ENCODE measurements around the gene PPP2R3B. TPM values are rescaled to one million over a fixed set of nuclear protein-coding genes. Genes with fewer than 3 reads are reported as not detected.

Gene PPP2R3B
- total and polyA plus RNA-seq, 2 of the 13 experiments (the other 11 are each of a cell fraction or from before 2014, with no cell fraction given) = 17.0 to 21.4 TPM

GRCh38 chrX:363621-364375 lies 22.9 kb downstream of the PPP2R3B start:
- CTCF ChIA-PET (ENCODE audit: low intra/inter-chr PET ratio, low total read pairs) = no interaction called here
- ATAC-seq = no peak
- no peaks in the 10 kb centered on the region for H3K79me2 ChIP-seq (ENCODE audit: insufficient read depth, low read length)

GRCh38 chrX:362937-363620 lies 23.6 kb downstream of the PPP2R3B start:
- no peak; the same call in 1 of the 3 replicates for ATAC-seq
- WGBS (ENCODE audit: low lambda C conversion rate) = 72% methylated on average over 37 of the region's 38 CpGs
- Histone ChIP-seq H4K20me1 (ENCODE audit: insufficient read depth, low read length) (0 out of 2 replicates have a peak, but pooled peaks cover 2% of the 10 kb centered on the region), H3K36me3 (replicated peaks in 1 of 2; ENCODE audit: control insufficient read depth in 1 of 2, insufficient read depth in 2 of 2, low read length in 2 of 2) (peaks cover 2 to 10% of the 10 kb centered on the region in 2 experiments; a peak in 1 of 5 replicates), H3K27ac (ENCODE audit: extremely low read length, insufficient read depth, low read length) (no peak overlapping the region), H2AFZ (ENCODE audit: low read length) (no peak overlapping the region), H3K27me3 (ENCODE audit: control insufficient read depth in 1 of 2, insufficient read depth in 2 of 2, low read length in 2 of 2) (no peaks in the 10 kb centered on the region), H3K4me3 (replicated peaks in 1 of 3; ENCODE audit: insufficient read depth in 1 of 3, low read depth in 2 of 3, low read length in 3 of 3) (no peak overlapping the region), H3K79me2 (ENCODE audit: insufficient read depth, low read length) (no peaks in the 10 kb centered on the region), H3K9ac (ENCODE audit: insufficient read depth, low read depth, low read length) (no peak overlapping the region), H3K4me1 (ENCODE audit: insufficient read depth, low read length) (no peaks in the 10 kb centered on the region), H3K9me3 (ENCODE audit: low read length) (no peaks in the 10 kb centered on the region), H3K4me2 (ENCODE audit: low read depth, low read length) (no peak overlapping the region)
- in situ Hi-C loops (cut with HindIII; ENCODE audit: extremely low pct_ligation_motif_present, low pct_unique_long_range_greater_than_20kb) = no loop called here
- no peak for FAIRE-seq
- intact Hi-C loops (cut with micrococcal nuclease; ENCODE audit: unreplicated experiment) = no loop called here
- no peak for DNase-seq (ENCODE audit: low spot score)
- BruUV-seq (replicated peaks) = no TSS peak
- CTCF ChIA-PET (ENCODE audit: low intra/inter-chr PET ratio, low total read pairs) = no interaction called here
- POLR2A ChIA-PET = no interaction called here
- no peak for TF ChIP-seq KLF9 (CRISPR knock-in tag; IDR thresholded peaks at IDR 0.05; ENCODE audit: low read depth)
- no peak for TF ChIP-seq ZBTB8A (CRISPR knock-in tag; IDR thresholded peaks at IDR 0.05; ENCODE audit: borderline replicate concordance, low read depth)
- no peak for TF ChIP-seq ZNF333 (CRISPR knock-in tag; IDR thresholded peaks at IDR 0.05; ENCODE audit: borderline replicate concordance)
- no peak for TF ChIP-seq EEA1 (CRISPR knock-in tag; IDR thresholded peaks at IDR 0.05; ENCODE audit: borderline replicate concordance)
- TF ChIP-seq ZNF839 (CRISPR knock-in tag; IDR thresholded peaks at IDR 0.05; ENCODE audit: borderline replicate concordance) = no peak
- TF ChIP-seq, protein P1, sequence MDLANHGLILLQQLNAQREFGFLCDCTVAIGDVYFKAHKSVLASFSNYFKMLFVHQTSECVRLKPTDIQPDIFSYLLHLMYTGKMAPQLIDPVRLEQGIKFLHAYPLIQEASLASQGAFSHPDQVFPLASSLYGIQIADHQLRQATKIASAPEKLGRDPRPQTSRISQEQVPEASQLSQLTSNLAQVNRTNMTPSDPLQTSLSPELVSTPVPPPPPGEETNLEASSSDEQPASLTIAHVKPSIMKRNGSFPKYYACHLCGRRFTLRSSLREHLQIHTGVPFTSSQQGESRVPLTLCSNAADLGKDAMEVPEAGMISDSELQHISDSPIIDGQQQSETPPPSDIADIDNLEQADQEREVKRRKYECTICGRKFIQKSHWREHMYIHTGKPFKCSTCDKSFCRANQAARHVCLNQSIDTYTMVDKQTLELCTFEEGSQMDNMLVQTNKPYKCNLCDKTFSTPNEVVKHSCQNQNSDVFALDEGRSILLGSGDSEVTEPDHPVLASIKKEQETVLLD (CRISPR knock-in tag; IDR thresholded peaks at IDR 0.05; ENCODE audit: low read depth) = no peak
- TF ChIP-seq HMGXB4 (CRISPR knock-in tag; IDR thresholded peaks at IDR 0.05; ENCODE audit: borderline replicate concordance in 1 of 2, low read depth in 1 of 2) = no peak
- no peak for TF ChIP-seq ZNF17 (CRISPR knock-in tag; IDR thresholded peaks at IDR 0.05)

More at GRCh38 chrX:363621-364375, 22.9 kb downstream of the PPP2R3B start:
- H3K36me3 ChIP-seq (replicated peaks in 1 of 2; ENCODE audit: control insufficient read depth in 1 of 2, insufficient read depth in 2 of 2, low read length in 2 of 2) = peaks cover 2 to 10% of the 10 kb centered on the region in 2 experiments; a peak in 1 of 5 replicates
- H3K27ac ChIP-seq (ENCODE audit: extremely low read length, insufficient read depth, low read length) = no peak overlapping the region
- no peaks in the 10 kb centered on the region for H3K4me1 ChIP-seq (ENCODE audit: insufficient read depth, low read length)
- 0 out of 2 replicates have a peak, but pooled peaks cover 2% of the 10 kb centered on the region for H4K20me1 ChIP-seq (ENCODE audit: insufficient read depth, low read length)
- no peak overlapping the region for H3K4me3 ChIP-seq (replicated peaks in 1 of 3; ENCODE audit: insufficient read depth in 1 of 3, low read depth in 2 of 3, low read length in 3 of 3)
- H3K9me3 ChIP-seq (ENCODE audit: low read length) = no peaks in the 10 kb centered on the region
- intact Hi-C loops (cut with micrococcal nuclease; ENCODE audit: unreplicated experiment) (no loop called here), in situ Hi-C loops (cut with HindIII; ENCODE audit: extremely low pct_ligation_motif_present, low pct_unique_long_range_greater_than_20kb) (no loop called here)
- TF ChIP-seq SIX1 (CRISPR knock-in tag; IDR thresholded peaks at IDR 0.05; ENCODE audit: borderline replicate concordance) (no peak), BCL3 (CRISPR knock-in tag; IDR thresholded peaks at IDR 0.05) (no peak), AGO2 (optimal IDR thresholded peaks at IDR 0.05; ENCODE audit: low read depth, low read length) (no peak)
- no TSS peak for BruUV-seq (replicated peaks)
- no peak overlapping the region for H3K4me2 ChIP-seq (ENCODE audit: low read depth, low read length)
- H3K27me3 ChIP-seq (ENCODE audit: control insufficient read depth in 1 of 2, insufficient read depth in 2 of 2, low read length in 2 of 2) = no peaks in the 10 kb centered on the region
- FAIRE-seq (no peak), DNase-seq (ENCODE audit: low spot score) (no peak)
- WGBS (ENCODE audit: low lambda C conversion rate) = 94% methylated on average over 27 of the region's 37 CpGs
- no peak overlapping the region for H3K9ac ChIP-seq (ENCODE audit: insufficient read depth, low read depth, low read length)
- H2AFZ ChIP-seq (ENCODE audit: low read length) = no peak overlapping the region
- POLR2A ChIA-PET = no interaction called here

Data from HepG2 (cell line).